22Rv1 (cell line): ENCODE data around the gene XPNPEP3.

Experiments used
- CTCF ChIP-seq: fragments of 450-650 bp; IDR thresholded peaks from 2 replicates; pipeline ENCODE4 v1.5.1; 2017; ENCODE audit warnings: mild to moderate bottlenecking
- ZFX ChIP-seq: fragments of 450-650 bp; IDR thresholded peaks from 2 replicates; pipeline ENCODE4 v1.6.1; 2017; ENCODE audit warnings: antibody characterized with exemption, borderline replicate concordance

- TF ChIP-seq CTCF (no peak), ZFX (no peak)
Observed at GRCh38 chr22:40908895-40909294, 51.9 kb downstream of the XPNPEP3 start.
